ENCODE measurements around the gene MOB2.

The MOB2 gene

GRCh38 chr11:1488575-1489180, 2.1 kb upstream of the MOB2 start:
- no peak for FAIRE-seq
- DNase-seq (ENCODE audit: insufficient read length, low spot score): no peak

- FAIRE-seq (no peak), DNase-seq (ENCODE audit: insufficient read length, low spot score) (no peak)
Measured at GRCh38 chr11:1487851-1488574, 1.4 kb upstream of the MOB2 start.

- no peak for FAIRE-seq
- DNase-seq (ENCODE audit: insufficient read length, low spot score): no peak
Measured at GRCh38 chr11:1487091-1487850, 692 bp upstream of the MOB2 start.

- no peak for FAIRE-seq
Measured at GRCh38 chr11:1485504-1485885, 1.1 kb downstream of the MOB2 start.

GRCh38 chr11:1484695-1485503, 1.7 kb downstream of the MOB2 start:
- FAIRE-seq (no peak), DNase-seq (ENCODE audit: insufficient read length, low spot score) (no peak)

More at GRCh38 chr11:1485504-1485885, 1.1 kb downstream of the MOB2 start:
- no peak for DNase-seq (ENCODE audit: insufficient read length, low spot score)

GRCh38 chr11:1484061-1484671, 2.4 kb downstream of the MOB2 start:
- DNase-seq (ENCODE audit: insufficient read length, low spot score) (no peak), FAIRE-seq (no peak)

GRCh38 chr11:1483445-1483961, 3.1 kb downstream of the MOB2 start:
- FAIRE-seq (no peak), DNase-seq (ENCODE audit: insufficient read length, low spot score) (no peak)

GRCh38 chr11:1482581-1483444, 3.8 kb downstream of the MOB2 start:
- FAIRE-seq: no peak
- DNase-seq (ENCODE audit: insufficient read length, low spot score): no peak

GRCh38 chr11:1481861-1482441, 4.6 kb downstream of the MOB2 start:
- FAIRE-seq: no peak
- no peak for DNase-seq (ENCODE audit: insufficient read length, low spot score)

- FAIRE-seq: no peak
- no peak for DNase-seq (ENCODE audit: insufficient read length, low spot score)
Measured at GRCh38 chr11:1481483-1481825, 5.1 kb downstream of the MOB2 start.

GRCh38 chr11:1480555-1481482, 5.8 kb downstream of the MOB2 start:
- no peak for DNase-seq (ENCODE audit: insufficient read length, low spot score)
- FAIRE-seq: no peak

GRCh38 chr11:1480191-1480554, 6.4 kb downstream of the MOB2 start:
- DNase-seq (ENCODE audit: insufficient read length, low spot score) (no peak), FAIRE-seq (no peak)

GRCh38 chr11:1479678-1480118, 6.9 kb downstream of the MOB2 start:
- DNase-seq (ENCODE audit: insufficient read length, low spot score) (no peak), FAIRE-seq (no peak)

GRCh38 chr11:1479006-1479677, 7.4 kb downstream of the MOB2 start:
- FAIRE-seq (no peak), DNase-seq (ENCODE audit: insufficient read length, low spot score) (no peak)

GRCh38 chr11:1478544-1478943, 8.0 kb downstream of the MOB2 start:
- DNase-seq (ENCODE audit: insufficient read length, low spot score) (no peak), FAIRE-seq (no peak)

GRCh38 chr11:1478011-1478410, 8.6 kb downstream of the MOB2 start:
- FAIRE-seq: no peak
- no peak for DNase-seq (ENCODE audit: insufficient read length, low spot score)

GRCh38 chr11:1476940-1477736, 9.4 kb downstream of the MOB2 start:
- FAIRE-seq: no peak
- DNase-seq (ENCODE audit: insufficient read length, low spot score): no peak
